B cell (primary cell): ENCODE results near the gene RTBDN. TPM values are rescaled to one million over a fixed set of nuclear protein-coding genes. Genes with fewer than 3 reads are reported as not detected.

ENCODE experiments used
- ATAC-seq: fragments of 200-7000 bp; cut with Tn5 transposase; one replicate; pipeline ENCODE4 v1.10.0; 2021; ENCODE audit warnings: low read depth, mild to moderate bottlenecking, moderate number of reproducible peaks, moderate library complexity
- CTCF ChIA-PET: fragments of 350-600 bp; sonication (Branson Sonifier 250); formaldehyde crosslinking; loops from one replicate; lab custom pipeline; 2021; ENCODE audit warnings: antibody characterized with exemption, inconsistent platforms; lab: Charles Lee
- POLR2A ChIA-PET: fragments of 350-600 bp; sonication (Branson Sonifier 250); formaldehyde crosslinking; loops from one replicate; lab custom pipeline; 2021; ENCODE audit warnings: antibody characterized with exemption; lab: Charles Lee
- DNase-seq: peaks from one replicate; pipeline ENCODE4 v3.0.0; 2013
- H2AFZ ChIP-seq: 2 replicates; pipeline ENCODE4 v1.6.1; 2012; ENCODE audit warnings: mild to moderate bottlenecking, low read depth, low read length; ENCODE audit not compliant: insufficient read depth, poor library complexity, severe bottlenecking
- H3K27ac ChIP-seq, 2 donors: 1 replicate in 1 of 2; 2 replicates in 1 of 2; pipeline ENCODE4 v1.5.1; 2012 to 2013; ENCODE audit warnings: low read length in 2 of 2, mild to moderate bottlenecking in 2 of 2, moderate library complexity in 1 of 2
- H3K27me3 ChIP-seq, 4 experiments: fragments of 200-600 bp in 1 of 4; sonication (generic) in 1 of 4; replicated peaks in 1 of 4; 1 replicate in 2 of 4; 2 replicates in 2 of 4; pipeline versions ENCODE4 v1.6.1 to v1.7.0; 2013 to 2016; ENCODE audit warnings: low read length in 3 of 4, mild to moderate bottlenecking in 2 of 4, mixed read lengths in 1 of 4, moderate library complexity in 1 of 4; ENCODE audit not compliant: insufficient read depth in 4 of 4, control insufficient read depth in 3 of 4; ENCODE audit errors: control extremely low read depth in 1 of 4
- H3K36me3 ChIP-seq, 2 experiments: replicated peaks in 1 of 2; 1 replicate in 1 of 2; 2 replicates in 1 of 2; pipeline versions ENCODE4 v1.6.1 to v1.7.1; 2013; ENCODE audit warnings: low read length in 1 of 2; ENCODE audit not compliant: insufficient read depth in 2 of 2, control insufficient read depth in 1 of 2; ENCODE audit errors: control extremely low read depth in 1 of 2, extremely low read depth in 1 of 2
- H3K4me1 ChIP-seq, 2 donors: fragments of 200-600 bp in 1 of 2; sonication (generic) in 1 of 2; 1 replicate in 1 of 2; 2 replicates in 1 of 2; pipeline versions ENCODE4 v1.5.1 to v1.6.1; 2013 to 2017; ENCODE audit warnings: low read length in 2 of 2; ENCODE audit not compliant: control insufficient read depth in 2 of 2, insufficient read depth in 2 of 2
- H3K4me2 ChIP-seq: replicated peaks from 2 replicates; pipeline ENCODE3; 2012; ENCODE audit warnings: mild to moderate bottlenecking, low read depth, low read length; ENCODE audit not compliant: poor library complexity, severe bottlenecking
- H3K4me3 ChIP-seq, 5 experiments: fragments of 200-600 bp in 1 of 5; sonication (generic) in 1 of 5; 1 replicate in 3 of 5; 2 replicates in 2 of 5; pipeline versions ENCODE4 v1.5.1 to v1.7.0; 2011 to 2016; ENCODE audit warnings: low read length in 4 of 5, mild to moderate bottlenecking in 4 of 5, low read depth in 2 of 5, control low read depth in 1 of 5, moderate library complexity in 1 of 5; ENCODE audit not compliant: insufficient read depth in 1 of 5; ENCODE audit errors: control extremely low read depth in 1 of 5, extremely low read depth in 1 of 5
- H3K79me2 ChIP-seq: fragments of 200-600 bp; sonication (generic); one replicate; pipeline ENCODE4 v1.6.0; 2016; ENCODE audit warnings: low read length; ENCODE audit not compliant: control insufficient read depth, insufficient read depth
- H3K9ac ChIP-seq: fragments of 200-600 bp; sonication (generic); 2 replicates; pipeline ENCODE4 v1.6.1; 2017; ENCODE audit warnings: mild to moderate bottlenecking, low read length, moderate library complexity
- H3K9me3 ChIP-seq, 3 donors: one replicate each; pipeline versions ENCODE4 v1.6.1 to v1.7.1; 2013; ENCODE audit warnings: low read length in 2 of 3; ENCODE audit not compliant: control insufficient read depth in 2 of 3, insufficient read depth in 1 of 3; ENCODE audit errors: control extremely low read depth in 1 of 3
- H4K20me1 ChIP-seq: 2 replicates; pipeline ENCODE4 v1.6.0; 2012; ENCODE audit warnings: mild to moderate bottlenecking, low read length; ENCODE audit not compliant: insufficient read depth, control insufficient read depth, poor library complexity, severe bottlenecking
- H3K27ac Mint-ChIP-seq: one replicate; pipeline ENCODE4 v1.8.0; 2021; ENCODE audit warnings: mixed read lengths
- H3K27me3 Mint-ChIP-seq: one replicate; pipeline ENCODE4 v1.8.0; 2021; ENCODE audit warnings: mixed read lengths
- H3K4me1 Mint-ChIP-seq: one replicate; pipeline ENCODE4 v1.8.0; 2021; ENCODE audit warnings: mixed read lengths
- H3K4me3 Mint-ChIP-seq: one replicate; pipeline ENCODE4 v1.8.0; 2021; ENCODE audit warnings: mixed read lengths
- H3K9me3 Mint-ChIP-seq: one replicate; pipeline ENCODE4 v1.8.0; 2022; ENCODE audit warnings: mixed read lengths; ENCODE audit not compliant: insufficient read depth
- CTCF ChIP-seq: fragments of 200-600 bp; IDR thresholded peaks from one replicate; pipeline ENCODE4 v1.8.0; 2022; ENCODE audit warnings: antibody characterized with exemption, mild to moderate bottlenecking
- WGBS: methylation state at CpG from one replicate; pipeline ENCODE4 v1.1.5; 2013; ENCODE audit warnings: missing lambda C conversion rate; ENCODE audit not compliant: insufficient coverage; 5-methylcytosine and 5-hydroxymethylcytosine counted together
- intact Hi-C: fragments of 100-400 bp; cut with micrococcal nuclease; formaldehyde crosslinking; loops from one replicate; pipeline ENCODE4 v1.10.0; 2022
- polyA plus RNA-seq: library from polyadenylated mRNA; depleted of rRNA; stranded (reverse); fragments of >200 nt; gene quantifications from 2 replicates; pipeline ENCODE4 v1.2.3, GENCODE V29; 2012
- total RNA-seq, 2 donors: library from RNA; stranded (reverse); fragments of 120-200 nt in 1 of 2; gene quantifications; 1 replicate in 1 of 2; 2 replicates in 1 of 2; pipeline versions ENCODE4 v1.2.3 to v1.2.4, GENCODE V29; 2013 to 2022

RTBDN gene
- total and polyA plus RNA-seq, 2 donors (not counting 1 experiment from before 2014, with no cell fraction given), result not detected

- peaks cover 41% of the 10 kb centered on the region for H3K4me1 Mint-ChIP-seq
- H3K27ac ChIP-seq, result peak overlapping the region; percentile 95 to 97
- ChIA-PET CTCF (interaction anchor here (1.1 to 17.9 kb wide), 3 partner anchors 13 to 29 kb away, joined by 3 to 1147 read pairs (median 65); partner anchors contain the start of gene HOOK2), POLR2A (interaction anchor here (0.5 to 6.8 kb wide), 4 partner anchors 7 to 29 kb away, joined by 3 to 233 read pairs (median 77); partner anchors contain the start of gene HOOK2)
- peaks cover 52 to 64% of the 10 kb centered on the region in 2 donors for H3K4me1 ChIP-seq
- no peaks in the 10 kb centered on the region for H3K9me3 ChIP-seq
- H3K9ac ChIP-seq, result peak overlapping the region; percentile 86
- H3K27me3 Mint-ChIP-seq, result no peaks in the 10 kb centered on the region
- H3K36me3 ChIP-seq, result peaks cover 0 to 4% of the 10 kb centered on the region in 2 experiments
- under 1% methylated on average over 56 of the region's 56 CpGs for WGBS
- H3K27me3 ChIP-seq, result no peaks in the 10 kb centered on the region
- peak overlapping the region; percentile 99 for H3K27ac Mint-ChIP-seq
- peaks cover 25% of the 10 kb centered on the region for H3K79me2 ChIP-seq
- peak overlapping the region; percentile 94 to 99 (median 97) for H3K4me3 ChIP-seq
- intact Hi-C loops, result loop anchor here (1.0 to 5.0 kb wide), 5 partner anchors 8 to 1208 kb away; partner anchors contain the start of genes TRIR, ZNF490 and ZNF791
- H3K9me3 Mint-ChIP-seq, result no peaks in the 10 kb centered on the region
- H4K20me1 ChIP-seq, result peaks cover 19% of the 10 kb centered on the region
- H3K4me3 Mint-ChIP-seq, result peak overlapping the region; percentile 97
- TF ChIP-seq CTCF, result no peak
- H3K4me2 ChIP-seq, result peak overlapping the region; percentile 91
- ATAC-seq, result peak; percentile 46
- no peak overlapping the region for H2AFZ ChIP-seq
- peak; percentile 99 for DNase-seq
Observed at GRCh38 chr19:12789904-12790619, 44.3 kb downstream of the RTBDN start.
